SKM-1 treated with dmso at 0.1 percent for 144 hours (cell line): Measurements from ENCODE around the gene NR1H4.
"Not testable (repeated sequence)": the region's sequence is repeated elsewhere in the genome, so short reads cannot be mapped to it uniquely, and the experiment has no call there.

Experiments used
- DNase-seq: peaks from one replicate; lab custom pipeline; 2025; ENCODE audit not compliant: unreplicated experiment; lab: John Stamatoyannopoulos, UW

The NR1H4 gene

DNA sequence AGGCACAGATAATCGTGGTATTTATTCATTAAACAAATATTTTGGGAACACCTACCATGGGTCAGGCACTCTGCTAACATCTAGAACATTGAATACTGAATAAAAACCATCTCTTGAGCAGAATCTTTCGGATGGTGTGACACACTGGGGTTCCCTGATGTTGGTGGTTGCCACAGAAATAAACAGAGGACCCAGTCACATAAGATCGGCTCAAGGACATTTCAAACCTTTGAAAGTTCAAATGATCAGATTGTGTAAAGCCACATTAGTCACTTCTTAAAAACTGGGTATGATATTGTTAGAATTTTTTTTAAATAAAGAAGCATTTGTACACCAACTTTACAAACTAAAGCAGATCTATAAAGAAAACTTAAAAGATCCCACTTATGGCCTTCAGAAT lies 39.0 kb downstream of the NR1H4 start:
- no peak for DNase-seq

DNA sequence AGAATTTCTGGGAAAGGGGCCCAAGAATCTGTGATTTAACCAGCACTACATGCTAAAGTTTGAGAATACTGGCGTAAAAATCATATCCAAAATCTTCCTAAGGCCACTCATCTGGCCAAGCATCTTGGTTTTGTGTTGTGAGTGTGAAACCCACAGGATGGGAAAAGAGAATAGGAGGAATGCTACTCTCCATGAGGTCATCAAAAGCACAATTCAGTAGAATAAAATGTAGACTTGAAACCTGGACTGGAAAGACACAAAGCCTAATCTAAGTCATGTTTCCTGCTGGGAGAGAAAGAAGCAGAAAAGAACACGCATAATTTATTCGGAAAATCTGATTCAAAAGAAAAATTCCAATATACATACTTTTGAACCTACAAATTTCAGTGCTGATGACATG lies 42.3 kb downstream of the NR1H4 start:
- no peak for DNase-seq

DNA sequence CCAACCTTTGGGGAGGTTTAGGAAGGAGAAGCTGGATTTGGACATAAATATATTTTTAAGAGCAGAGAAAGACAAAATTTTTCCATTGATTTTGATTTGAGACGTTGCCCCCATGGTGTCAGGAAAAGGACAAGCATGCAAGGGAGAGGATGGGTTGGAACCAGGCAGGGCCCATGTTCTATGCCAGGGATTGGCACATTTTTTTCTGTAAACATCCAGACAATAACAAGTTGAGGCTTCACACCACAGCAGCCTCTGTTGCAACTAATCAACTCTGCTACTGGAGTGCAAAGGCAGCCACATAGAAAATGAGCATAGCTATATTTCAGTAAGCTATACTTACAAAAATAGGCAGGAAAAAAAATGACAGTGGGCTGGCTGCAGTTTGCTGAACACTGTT lies 44.7 kb downstream of the NR1H4 start:
- DNase-seq: no peak

DNA sequence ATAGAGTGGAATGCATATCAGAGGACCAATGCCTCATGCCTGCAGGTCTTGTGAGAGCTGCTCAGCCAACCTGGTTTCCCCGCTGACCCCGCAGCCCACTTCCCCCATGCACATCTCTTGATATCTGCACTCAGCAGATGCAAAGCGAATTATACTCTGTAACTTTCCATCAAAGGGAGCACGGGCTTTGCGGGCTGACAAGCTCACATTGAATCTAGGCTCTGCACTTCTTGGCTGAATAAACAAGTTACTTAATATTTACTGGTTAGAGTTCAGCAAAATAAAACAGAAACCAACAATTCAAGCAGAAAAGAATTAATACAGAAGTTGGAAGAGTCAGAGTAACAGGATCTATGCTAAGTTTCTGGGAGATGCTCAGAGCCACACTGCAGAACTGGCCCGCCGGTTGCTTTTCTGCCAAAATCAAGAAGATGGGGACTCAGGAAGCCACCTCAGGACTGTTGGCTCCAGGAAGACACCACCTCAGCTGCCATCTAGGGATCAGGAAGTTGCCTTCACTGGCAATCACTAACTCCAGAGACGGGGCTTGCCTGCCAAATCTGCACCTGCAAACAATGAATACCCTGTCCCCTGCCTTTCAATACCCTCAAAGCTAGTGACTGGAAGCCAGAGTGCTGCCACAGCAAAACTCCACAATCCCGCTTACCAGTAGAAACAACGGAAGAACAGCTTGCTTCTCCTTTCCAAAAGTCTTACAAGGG lies 46.5 kb downstream of the NR1H4 start:
- DNase-seq: no peak

DNA sequence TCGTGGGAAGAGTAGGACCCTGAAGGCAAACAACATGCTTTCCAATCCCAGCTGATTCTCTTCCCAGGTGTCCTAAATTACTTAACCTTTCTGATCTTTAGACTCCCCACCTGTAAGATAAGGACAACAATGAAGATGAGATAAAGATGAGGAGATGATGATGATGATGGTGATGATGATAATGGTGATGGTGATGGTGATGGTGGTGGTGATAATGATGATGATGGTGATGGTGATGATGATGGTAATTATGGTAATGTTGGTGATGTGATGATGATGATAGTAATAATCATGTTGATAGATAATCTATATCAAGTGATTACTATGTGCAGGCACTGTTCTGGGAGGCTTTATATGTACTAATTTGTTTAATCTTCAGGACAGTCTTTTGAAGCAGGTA lies 48.3 kb downstream of the NR1H4 start:
- no peak for DNase-seq

DNA sequence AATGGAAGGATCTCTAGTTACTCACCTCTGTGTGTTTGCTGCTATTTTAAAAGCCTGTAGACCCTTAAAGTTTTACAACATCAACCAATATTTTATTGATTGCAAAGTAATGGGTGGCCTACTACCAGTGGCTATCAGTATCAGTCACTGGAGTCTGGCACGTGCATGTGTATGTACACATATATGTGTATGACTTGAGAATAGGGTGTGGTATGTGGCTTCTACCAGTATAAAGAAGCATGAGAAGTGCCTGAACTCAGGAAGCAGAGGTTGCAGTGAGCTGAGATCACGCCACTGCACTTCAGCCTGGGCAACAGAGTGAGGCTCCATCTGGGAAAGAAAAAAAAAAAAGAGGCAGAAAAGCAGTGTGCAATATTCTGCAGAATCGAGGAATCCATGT lies 54.4 kb downstream of the NR1H4 start:
- no peak for DNase-seq

DNA sequence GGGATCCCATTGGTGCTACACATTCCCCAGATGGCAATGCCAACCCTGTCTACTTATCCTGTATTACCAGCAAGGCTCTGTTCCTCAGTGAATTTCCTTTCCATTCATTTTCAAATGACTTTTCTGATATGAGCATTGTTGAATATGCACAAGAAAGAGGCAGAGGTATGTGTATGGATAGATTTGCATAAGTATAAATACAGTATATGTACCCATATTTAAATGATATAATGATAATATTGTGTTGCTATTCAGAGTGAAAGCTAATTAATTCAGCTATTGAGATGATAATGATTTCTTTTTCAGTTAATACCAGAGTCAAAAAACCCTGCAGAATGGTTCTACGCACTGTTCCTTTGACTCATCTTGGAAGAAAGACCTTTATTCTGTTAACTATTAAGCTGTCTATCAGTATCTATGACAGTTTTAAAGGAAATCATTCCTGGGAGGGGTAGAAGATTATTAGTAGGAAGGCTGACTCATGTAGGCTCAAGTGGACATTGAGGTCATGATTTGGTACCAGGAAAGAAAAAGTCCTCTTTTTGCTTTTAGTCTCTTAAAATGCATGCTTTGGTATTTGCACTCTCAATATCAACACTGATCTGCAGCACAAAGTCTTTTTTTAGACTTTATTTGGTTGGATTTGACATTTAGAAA lies 54.9 kb downstream of the NR1H4 start:
- DNase-seq: no peak

DNA sequence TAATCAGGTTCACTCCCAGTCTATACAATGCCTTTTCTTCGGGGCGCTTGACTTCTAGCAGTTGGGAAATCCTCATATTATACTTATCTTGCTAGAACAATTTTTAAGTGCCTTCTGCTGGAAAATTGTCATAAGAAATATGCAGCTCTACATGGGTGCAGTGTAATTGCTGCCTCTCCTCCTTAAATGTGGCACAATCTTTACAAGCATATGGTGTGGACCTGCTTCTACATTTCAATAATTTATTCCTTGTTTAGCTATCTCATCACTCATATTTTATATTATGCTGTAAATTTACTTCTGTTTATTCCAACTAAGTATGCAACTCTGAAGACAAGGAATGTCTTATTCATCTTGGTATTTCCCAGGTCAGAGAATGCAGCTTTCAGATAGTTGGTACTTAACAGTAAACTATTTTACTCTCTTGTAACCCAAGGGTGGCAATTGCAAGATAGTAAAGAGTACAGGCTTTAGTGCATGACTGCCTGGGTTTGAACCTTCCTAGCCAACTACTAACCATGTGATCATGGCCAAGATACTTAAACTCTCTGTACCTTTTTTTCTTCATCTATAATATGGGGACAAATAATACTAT lies 56.2 kb downstream of the NR1H4 start:
- no peak for DNase-seq

DNA sequence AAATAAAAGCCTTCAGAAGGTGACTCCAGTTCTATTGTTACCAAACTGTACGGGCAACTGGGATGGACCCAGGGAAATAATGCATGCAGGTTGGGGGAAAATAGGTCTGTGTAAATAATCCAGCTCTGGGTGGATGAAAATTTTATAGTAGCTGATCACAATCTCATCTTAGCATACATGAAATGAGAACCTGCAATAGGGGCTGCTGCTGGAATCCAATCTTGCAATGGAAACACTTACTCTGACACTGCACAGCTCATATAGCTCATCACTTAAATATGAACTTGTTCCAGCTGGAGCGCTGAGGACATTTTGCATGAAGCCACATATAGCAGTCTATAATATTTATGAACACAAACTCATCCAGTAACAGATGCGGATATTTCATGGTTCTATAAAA lies 59.7 kb downstream of the NR1H4 start:
- no peak for DNase-seq

DNA sequence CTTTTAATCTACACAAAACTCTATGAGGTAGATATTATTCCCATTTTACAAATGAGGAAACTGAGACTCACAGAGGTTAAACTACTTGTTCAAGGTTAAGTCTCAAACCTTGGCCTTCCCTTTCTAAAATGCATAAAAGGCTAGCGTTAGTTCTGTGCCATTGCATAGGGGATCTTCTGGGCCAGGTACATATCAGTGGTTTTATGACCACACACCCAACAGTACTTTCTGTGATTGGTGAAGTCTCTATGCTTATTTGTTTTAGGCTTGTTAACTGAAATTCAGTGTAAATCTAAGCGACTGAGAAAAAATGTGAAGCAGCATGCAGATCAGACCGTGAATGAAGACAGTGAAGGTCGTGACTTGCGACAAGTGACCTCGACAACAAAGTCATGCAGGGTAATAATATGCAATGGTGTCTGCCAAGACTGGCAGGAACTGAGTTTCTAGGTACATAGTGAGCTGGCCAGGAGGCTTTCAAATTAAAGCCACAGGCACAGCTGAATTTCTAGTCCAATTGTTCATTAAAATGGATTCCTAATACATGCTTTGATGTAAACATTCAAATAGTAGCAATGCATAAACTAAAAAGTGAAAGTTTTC lies 61.1 kb downstream of the NR1H4 start:
- DNase-seq: no peak

DNA sequence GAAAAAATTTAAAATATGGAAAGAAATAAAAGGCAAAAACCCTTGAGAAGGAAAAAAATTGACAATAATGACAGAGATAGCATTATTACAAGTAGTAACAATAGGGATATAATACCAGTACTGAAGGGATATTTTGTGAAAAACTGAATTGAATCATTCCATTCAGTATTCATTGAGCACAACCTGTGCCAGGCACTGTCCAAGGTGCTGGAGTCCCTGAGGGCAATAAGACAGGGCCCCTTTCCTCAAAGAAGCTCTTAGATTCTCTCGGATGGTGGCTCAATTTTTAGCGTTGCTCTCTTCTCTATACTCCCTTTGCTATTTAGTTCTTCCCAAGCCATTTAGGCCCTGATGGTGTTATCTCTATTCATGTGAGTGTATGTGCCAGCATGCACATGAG lies 65.5 kb downstream of the NR1H4 start:
- DNase-seq: no peak

DNA sequence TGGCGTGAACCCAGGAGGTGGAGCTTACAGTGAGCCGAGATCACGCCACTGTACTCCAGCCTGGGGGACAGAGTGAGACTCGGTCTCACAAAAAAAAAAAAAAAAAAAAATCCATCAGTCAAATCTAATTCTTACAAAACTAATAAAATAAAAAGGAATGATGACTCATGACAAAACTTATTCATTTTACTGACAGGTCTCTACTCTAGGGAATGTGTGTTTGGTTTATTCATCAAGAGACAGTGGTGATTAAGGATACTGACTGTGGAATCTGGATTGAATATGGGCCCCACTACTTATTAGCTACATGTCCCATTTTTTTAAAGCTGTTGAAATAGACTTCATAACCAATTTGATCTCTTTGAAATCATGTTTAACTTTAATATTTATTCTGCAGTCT lies 70.5 kb downstream of the NR1H4 start:
- DNase-seq: no peak

DNA sequence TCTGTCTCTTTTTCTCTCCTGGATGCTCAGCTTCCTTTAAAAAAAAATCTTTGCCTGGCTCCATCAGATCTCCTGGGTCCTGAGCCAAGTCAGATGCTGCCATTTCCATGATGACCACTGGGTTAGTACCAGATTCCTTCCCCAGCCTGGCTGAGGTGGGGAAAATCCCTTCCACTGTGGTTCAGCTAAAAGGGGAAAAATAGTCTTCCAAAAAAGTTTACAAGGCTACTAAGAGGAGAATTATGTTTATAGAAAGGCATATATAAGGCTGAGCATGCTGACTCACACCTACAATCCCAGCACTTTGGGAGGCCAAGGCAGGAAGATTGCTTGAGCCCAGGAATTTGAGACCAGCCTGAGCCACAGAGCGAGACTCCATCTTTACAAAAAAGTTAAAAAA lies 71.4 kb downstream of the NR1H4 start:
- no peak for DNase-seq

DNA sequence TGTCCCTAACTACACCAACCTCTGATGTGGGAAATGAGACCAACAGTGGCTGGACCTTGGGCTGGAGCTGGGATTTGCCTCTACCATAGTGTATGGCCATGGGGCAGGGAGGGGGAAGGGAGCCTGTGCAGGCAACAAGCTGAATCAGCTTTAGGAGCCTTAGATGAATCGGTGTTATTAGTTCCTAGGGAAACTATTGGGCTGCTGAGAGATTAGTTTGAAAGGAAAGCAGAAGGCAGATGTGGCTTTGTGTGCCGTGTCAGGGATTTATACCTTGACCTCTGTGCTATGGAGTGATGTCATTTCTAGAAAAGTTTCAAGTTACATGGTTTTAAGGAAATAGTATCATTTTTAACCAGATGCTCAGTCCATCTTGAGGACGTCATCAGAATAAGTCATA lies 80.3 kb downstream of the NR1H4 start:
- DNase-seq: no peak

DNA sequence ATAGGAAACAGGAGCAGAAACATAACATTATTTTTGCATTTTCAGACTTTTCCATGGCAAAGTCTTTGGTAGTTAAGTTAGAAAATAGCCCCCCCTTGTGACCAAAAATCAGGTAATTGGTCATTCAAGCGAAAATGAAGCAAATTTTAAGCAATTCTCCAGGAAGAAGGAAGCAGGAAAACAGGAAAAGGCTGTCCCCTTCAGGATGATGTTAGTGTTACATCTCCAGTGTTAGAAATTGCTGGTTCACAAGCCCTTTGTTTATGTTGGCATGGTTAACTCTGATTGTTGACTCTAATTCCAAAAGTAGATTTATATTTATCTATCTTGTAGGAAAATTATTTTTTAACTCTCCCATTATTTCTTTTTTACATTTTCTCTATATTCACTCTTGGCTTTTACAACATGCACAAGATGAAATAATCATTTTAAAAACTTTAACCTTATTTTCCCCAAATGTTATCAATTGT lies 81.0 kb downstream of the NR1H4 start:
- peak; percentile 29 for DNase-seq

DNA sequence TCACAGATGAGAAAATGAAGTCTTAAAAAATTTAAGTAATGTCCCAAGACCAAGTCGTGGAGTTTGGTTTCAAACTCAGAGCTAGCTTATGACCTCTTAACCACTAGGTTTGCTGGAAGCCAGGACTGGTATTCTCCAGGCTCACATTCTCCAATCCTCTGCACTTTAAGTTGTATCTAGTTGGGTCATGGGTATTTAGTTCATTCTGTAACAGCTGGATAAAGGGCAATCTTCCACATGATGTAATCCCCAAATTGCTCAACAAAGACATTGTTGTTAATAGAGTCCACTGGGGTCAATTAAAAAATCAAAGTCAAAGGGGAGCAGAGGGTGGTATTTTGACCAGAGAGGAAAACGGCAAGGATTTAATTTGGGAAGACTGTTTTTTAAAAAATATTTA lies 82.1 kb downstream of the NR1H4 start:
- DNase-seq: no peak

DNA sequence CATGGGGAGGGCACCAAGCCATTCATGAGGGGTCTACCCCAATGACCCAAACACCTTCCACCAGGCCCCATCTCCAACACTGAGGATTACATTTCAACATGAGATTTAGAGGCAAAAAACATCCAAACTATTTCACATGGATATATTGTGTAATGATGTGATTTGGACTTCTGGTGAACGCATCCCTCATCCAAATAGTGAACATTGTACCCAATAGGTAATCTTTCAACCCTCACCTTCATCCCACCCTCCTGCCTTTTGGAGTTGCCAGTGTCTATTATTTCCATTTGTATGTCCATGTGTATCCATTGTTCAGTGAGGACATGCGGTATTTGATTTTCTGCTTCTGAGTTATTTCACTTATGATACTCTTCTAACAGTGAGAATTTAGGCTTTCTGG lies 83.7 kb downstream of the NR1H4 start:
- DNase-seq: no peak

DNA sequence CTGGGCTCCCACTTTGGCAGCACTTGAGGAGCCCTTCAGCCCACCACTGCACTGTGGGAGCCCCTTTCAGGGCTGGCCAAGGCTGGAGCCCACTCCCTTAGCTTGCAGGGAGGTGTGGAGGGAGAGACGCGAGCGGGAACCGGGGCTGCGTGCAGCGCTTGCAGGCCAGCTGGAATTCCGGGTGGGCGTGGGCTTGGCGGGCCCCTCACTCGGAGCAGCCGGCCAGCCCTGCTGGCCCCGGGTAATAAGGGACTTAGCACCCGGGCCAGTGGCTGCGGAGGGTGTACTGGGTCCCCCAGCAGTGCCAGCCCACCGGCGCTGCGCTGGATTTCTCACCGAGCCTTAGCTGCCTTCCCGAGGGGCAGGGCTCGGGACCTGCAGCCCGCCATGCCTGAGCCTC lies 85.6 kb downstream of the NR1H4 start:
- DNase-seq: not testable (repeated sequence)

DNA sequence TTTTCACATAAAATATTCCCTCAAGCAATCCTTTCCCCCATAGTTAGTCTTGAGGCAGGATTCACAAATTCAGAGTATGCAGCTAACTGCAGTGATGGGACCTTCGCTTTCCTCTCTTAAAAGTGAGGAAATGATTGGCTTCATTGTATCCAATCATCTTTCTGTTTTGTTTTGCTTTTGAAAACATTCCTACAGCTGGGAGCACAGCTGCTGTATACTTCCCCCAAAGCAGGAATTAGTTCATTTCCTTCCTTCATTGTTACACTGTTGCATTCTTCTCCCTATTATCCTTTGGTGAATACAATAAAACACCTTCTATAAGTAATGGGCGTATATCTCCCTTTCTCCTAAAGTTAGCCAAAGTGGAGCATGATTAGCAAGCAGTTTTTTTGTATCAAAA lies 90.4 kb downstream of the NR1H4 start:
- DNase-seq: no peak

DNA sequence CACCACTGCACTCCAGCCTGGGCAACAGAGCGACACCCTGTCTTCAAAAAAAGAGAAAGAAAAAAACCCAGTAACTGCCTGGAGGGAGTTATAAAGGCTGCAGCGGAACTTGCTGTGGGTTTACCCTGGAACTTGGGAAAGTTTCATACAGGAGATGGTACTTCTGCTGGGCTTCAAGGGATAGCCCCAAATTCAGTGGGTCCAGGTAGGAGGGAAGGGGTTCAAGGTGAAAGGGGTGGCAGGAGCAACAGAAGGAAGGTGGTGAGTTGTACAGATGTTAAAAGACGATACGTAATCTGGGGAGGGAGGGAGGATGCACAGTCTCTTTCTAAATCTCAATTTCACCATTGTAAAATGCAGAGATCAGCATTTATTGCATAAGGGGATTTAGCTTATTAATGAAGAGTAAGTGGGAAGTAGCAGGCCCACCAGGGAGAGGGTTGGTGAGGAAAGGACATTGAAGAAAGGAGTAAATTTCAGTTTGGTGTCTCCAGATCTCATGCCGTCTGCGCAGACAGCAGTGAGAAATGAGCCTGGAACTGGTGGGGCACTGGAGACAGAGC lies 91.3 kb downstream of the NR1H4 start:
- no peak for DNase-seq

DNA sequence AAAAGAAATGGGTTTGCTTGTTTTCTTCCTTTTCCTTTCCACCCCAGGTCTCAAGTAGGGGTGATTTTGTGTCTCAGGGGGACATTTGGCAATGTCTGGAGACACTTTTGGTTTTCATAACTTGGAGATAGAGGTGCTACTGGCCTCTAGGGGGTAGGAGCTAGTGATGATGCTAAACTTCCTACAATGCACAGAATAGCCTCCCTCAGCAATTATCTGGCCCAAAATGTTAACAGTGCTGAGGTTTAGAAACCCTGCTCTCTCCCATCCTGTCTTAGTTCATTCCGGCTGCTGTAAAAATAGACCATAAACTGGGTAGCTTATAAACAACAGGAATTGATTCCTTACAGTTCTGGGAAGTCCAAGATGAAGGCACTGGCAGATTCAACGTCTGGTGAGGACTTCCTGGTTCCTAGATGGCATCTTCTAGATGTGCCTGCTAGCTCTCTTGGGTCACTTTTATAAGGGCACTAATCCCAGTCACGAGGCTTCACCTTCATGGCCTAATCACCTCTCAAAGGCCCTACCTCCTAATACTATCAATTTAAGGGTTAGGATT lies 92.4 kb downstream of the NR1H4 start:
- no peak for DNase-seq
